Neural progenitor cell (in vitro differentiated cells): Measurements from ENCODE around the gene BRD1. TPM values are rescaled to one million over a fixed set of nuclear protein-coding genes. Genes with fewer than 3 reads are reported as not detected.
A peak's percentile ranks its signal among the peaks of the same experiment; 100 is the strongest.
"Not testable (repeated sequence)": the region's sequence is repeated elsewhere in the genome, so short reads cannot be mapped to it uniquely, and the experiment has no call there.

Experiments used
- DNase-seq: peaks from one replicate; pipeline ENCODE4 v3.0.0-alpha.2; 2016; ENCODE audit warnings: low spot score
- H2AFZ ChIP-seq: fragments of 200-600 bp; sonication (generic); replicated peaks from 2 replicates; pipeline ENCODE4 v1.6.1; 2016; ENCODE audit warnings: antibody characterized with exemption
- H3F3A ChIP-seq: fragments of 200-600 bp; sonication (generic); 2 replicates; pipeline ENCODE4 v1.6.1; 2016; ENCODE audit warnings: antibody characterized with exemption, low read depth
- H3K27ac ChIP-seq: fragments of 200-600 bp; sonication (generic); 2 replicates; pipeline ENCODE4 v1.5.1; 2016; ENCODE audit warnings: mild to moderate bottlenecking
- H3K27me3 ChIP-seq: fragments of 200-600 bp; sonication (generic); 2 replicates; pipeline ENCODE4 v1.6.1; 2016; ENCODE audit warnings: mild to moderate bottlenecking, moderate library complexity
- H3K36me3 ChIP-seq: fragments of 200-600 bp; sonication (generic); 2 replicates; pipeline ENCODE4 v1.5.1; 2016
- H3K4me1 ChIP-seq: fragments of 200-600 bp; sonication (generic); 2 replicates; pipeline ENCODE4 v1.6.1; 2016; ENCODE audit warnings: mixed run types
- H3K4me2 ChIP-seq: fragments of 200-600 bp; sonication (generic); 2 replicates; pipeline ENCODE4 v1.6.1; 2016
- H3K4me3 ChIP-seq: fragments of 200-600 bp; sonication (generic); 2 replicates; pipeline ENCODE4 v1.5.1; 2016
- H3K79me2 ChIP-seq: fragments of 200-600 bp; sonication (generic); 2 replicates; pipeline ENCODE4 v1.6.1; 2016; ENCODE audit warnings: low read depth
- H3K9ac ChIP-seq: fragments of 200-600 bp; sonication (generic); 2 replicates; pipeline ENCODE4 v1.6.1; 2016
- H3K9me3 ChIP-seq: fragments of 200-600 bp; sonication (generic); 2 replicates; pipeline ENCODE4 v1.5.1; 2016; ENCODE audit warnings: low read depth
- H4K20me1 ChIP-seq: fragments of 200-600 bp; sonication (generic); 2 replicates; pipeline ENCODE4 v1.6.1; 2016; ENCODE audit warnings: low read depth
- H3K27ac Mint-ChIP-seq: 3 replicates; pipeline ENCODE4 v1.8.0; 2021; ENCODE audit warnings: mixed read lengths
- H3K27me3 Mint-ChIP-seq: 2 replicates; pipeline ENCODE4 v1.8.0; 2022; ENCODE audit warnings: low read depth, mild to moderate bottlenecking, inconsistent platforms, moderate library complexity, mixed read lengths; ENCODE audit not compliant: insufficient read depth
- H3K36me3 Mint-ChIP-seq: 3 replicates; pipeline ENCODE4 v1.8.0; 2021; ENCODE audit warnings: mixed read lengths
- H3K4me1 Mint-ChIP-seq: 3 replicates; pipeline ENCODE4 v1.8.0; 2021; ENCODE audit warnings: mixed read lengths
- H3K4me3 Mint-ChIP-seq: 3 replicates; pipeline ENCODE4 v1.8.0; 2021; ENCODE audit warnings: mild to moderate bottlenecking, moderate library complexity, mixed read lengths
- H3K9me3 Mint-ChIP-seq: 3 replicates; pipeline ENCODE4 v1.8.0; 2020; ENCODE audit warnings: mixed read lengths
- CTCF ChIP-seq: fragments of 200-600 bp; sonication (generic); IDR thresholded peaks from 2 replicates; pipeline ENCODE4 v1.5.1; 2017; ENCODE audit warnings: antibody characterized with exemption, mild to moderate bottlenecking
- EZH2 ChIP-seq: fragments of 200-600 bp; sonication (generic); IDR thresholded peaks from 2 replicates; pipeline ENCODE4 v1.6.1; 2017; ENCODE audit warnings: antibody characterized with exemption, mild to moderate bottlenecking, moderate library complexity
- EZH2phosphoT487 ChIP-seq: fragments of 200-600 bp; sonication (generic); IDR thresholded peaks from 2 replicates; pipeline ENCODE4 v1.6.1; 2017; ENCODE audit warnings: antibody characterized with exemption
- total RNA-seq: library from RNA; depleted of rRNA; stranded (reverse); fragments of >200 nt; gene quantifications from 2 replicates; pipeline ENCODE4 v1.2.3, GENCODE V29; 2015; ENCODE audit warnings: low replicate concordance

BRD1 gene
- total RNA-seq, 1 donor from 2014 or later, result 31.2 TPM

DNA sequence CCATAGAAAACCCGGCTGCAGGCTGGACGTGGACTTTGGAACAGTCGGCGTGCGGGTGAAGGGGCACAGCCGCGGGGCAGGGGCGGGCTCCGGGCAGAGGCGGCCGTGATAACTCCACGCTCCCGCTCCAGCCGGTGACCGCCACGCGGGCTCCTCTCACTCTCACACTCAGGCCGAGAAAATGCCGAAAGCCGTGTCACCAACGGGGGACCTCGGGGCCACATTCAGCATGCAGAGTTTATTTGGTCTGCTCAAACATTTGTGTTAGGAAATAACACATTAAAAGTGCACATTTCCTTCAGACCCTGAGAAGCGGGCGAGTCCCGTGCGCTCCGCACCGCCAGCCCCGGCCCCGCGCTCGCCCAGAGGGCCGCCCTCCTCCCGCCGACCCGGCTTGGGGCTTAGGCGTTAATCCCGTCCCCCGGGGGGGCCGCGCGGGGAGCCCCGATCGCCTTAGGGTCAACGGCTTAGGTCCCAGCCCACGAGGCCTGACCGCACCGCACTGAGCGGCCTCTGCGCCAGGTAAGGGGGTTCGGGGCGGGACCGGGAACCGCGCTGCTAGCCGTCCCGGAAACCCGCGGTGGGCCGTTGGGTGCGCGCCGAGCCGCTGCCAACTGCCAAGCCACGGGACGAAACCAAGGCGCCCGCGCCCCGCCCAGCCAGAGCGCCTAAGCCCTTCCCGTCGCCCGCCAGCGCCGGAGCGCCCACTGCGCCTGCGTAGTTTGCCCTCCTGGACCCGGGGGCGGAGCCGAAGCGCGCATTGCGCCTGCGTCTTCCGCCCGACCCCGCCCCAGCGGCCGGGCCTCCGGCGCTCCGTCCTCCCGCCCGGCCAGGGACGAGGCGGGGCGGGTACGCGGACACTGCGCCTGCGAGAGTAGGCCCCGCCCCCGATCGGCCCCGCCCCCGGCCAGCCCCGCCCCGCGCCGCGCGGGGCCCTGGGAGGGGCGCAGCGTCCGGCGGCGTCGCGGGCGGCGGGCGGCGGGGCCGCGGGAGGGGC, 25.5 kb upstream of the BRD1 start, which contains the start of gene ZBED4:
Gene ZBED4, plus strand, starts transcription at position 947 of the 997 bp plus-strand sequence. CDS start 29,819 bp downstream, outside the sequence.
- Mint-ChIP-seq H3K27ac (peak within 1 kb of the TSS; percentile 99), H3K9me3 (no peaks in the 10 kb centered on the region), H3K4me3 (peak within 1 kb of the TSS; percentile 99), H3K27me3 (peaks cover 38% of the 10 kb centered on the region), H3K36me3 (peaks cover under 1% of the 10 kb centered on the region), H3K4me1 (peaks cover 21% of the 10 kb centered on the region)
- Histone ChIP-seq H3K9ac (peak within 1 kb of the TSS; percentile 25), H3K27me3 (peaks cover 49% of the 10 kb centered on the region), H3K4me2 (peak within 1 kb of the TSS; percentile 92), H3F3A (peaks cover 12% of the 10 kb centered on the region), H4K20me1 (peaks cover 59% of the 10 kb centered on the region), H3K79me2 (peaks cover 41% of the 10 kb centered on the region), H3K36me3 (no peaks in the 10 kb centered on the region), H3K9me3 (no peaks in the 10 kb centered on the region), H2AFZ (peak within 1 kb of the TSS; percentile 82), H3K27ac (no peak within 1 kb of the TSS), H3K4me3 (peak within 1 kb of the TSS; percentile 72), H3K4me1 (peaks cover 32% of the 10 kb centered on the region)
- DNase-seq, result peak; percentile 99
- TF ChIP-seq CTCF (no peak), EZH2phosphoT487 (peak; percentile 70), EZH2 (peak; percentile 76)

DNA sequence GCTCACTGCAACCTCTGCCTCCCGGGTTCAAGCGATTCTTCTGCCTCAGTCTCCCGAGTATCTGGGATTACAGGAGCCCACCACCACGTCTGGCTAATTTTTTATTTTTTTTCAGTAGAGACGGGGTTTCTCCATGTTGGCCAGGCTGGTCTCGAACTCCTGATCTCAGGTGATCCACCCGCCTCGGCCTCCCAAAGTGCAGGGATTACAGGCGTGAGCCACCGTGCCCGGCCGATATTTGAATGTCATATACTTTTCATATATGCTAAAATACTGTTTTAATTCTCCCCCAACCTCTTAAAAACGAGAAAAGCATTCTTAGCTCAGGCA, 24.9 kb upstream of the BRD1 start:
- peaks cover 56% of the 10 kb centered on the region for H3K27me3 ChIP-seq
- peaks cover 35% of the 10 kb centered on the region for H3K79me2 ChIP-seq
- peaks cover 12% of the 10 kb centered on the region for H3F3A ChIP-seq
- H3K4me3 ChIP-seq, result peak overlapping the region; percentile 72
- H3K9me3 ChIP-seq, H3K27ac ChIP-seq, H2AFZ ChIP-seq, H3K9me3 Mint-ChIP-seq, DNase-seq, H3K27ac Mint-ChIP-seq, H3K36me3 Mint-ChIP-seq, H3K36me3 ChIP-seq, H3K9ac ChIP-seq: not testable (repeated sequence)
- peaks cover 55% of the 10 kb centered on the region for H4K20me1 ChIP-seq
- peaks cover 44% of the 10 kb centered on the region for H3K27me3 Mint-ChIP-seq
- H3K4me2 ChIP-seq, result peak overlapping the region; percentile 92
- peaks cover 34% of the 10 kb centered on the region for H3K4me1 ChIP-seq
- H3K4me3 Mint-ChIP-seq, result peak overlapping the region; percentile 83
- peaks cover 21% of the 10 kb centered on the region for H3K4me1 Mint-ChIP-seq

GRCh38 chr22:49850959-49851802, 23.5 kb upstream of the BRD1 start:
- Mint-ChIP-seq H3K27me3 (peaks cover 56% of the 10 kb centered on the region), H3K4me1 (peaks cover 18% of the 10 kb centered on the region), H3K36me3 (no peaks in the 10 kb centered on the region), H3K4me3 (peak overlapping the region; percentile 83), H3K9me3 (peaks cover 2% of the 10 kb centered on the region), H3K27ac (no peak overlapping the region)
- no peaks in the 10 kb centered on the region for H3K36me3 ChIP-seq
- DNase-seq, result no peak
- H3F3A ChIP-seq, result peaks cover 12% of the 10 kb centered on the region
- no peak overlapping the region for H3K4me2 ChIP-seq
- TF ChIP-seq EZH2, result no peak
- TF ChIP-seq EZH2phosphoT487, result no peak
- no peak for TF ChIP-seq CTCF
- peaks cover 41% of the 10 kb centered on the region for H4K20me1 ChIP-seq
- H2AFZ ChIP-seq, result no peak overlapping the region
- peaks cover 33% of the 10 kb centered on the region for H3K4me1 ChIP-seq
- no peak overlapping the region for H3K4me3 ChIP-seq
- no peaks in the 10 kb centered on the region for H3K9me3 ChIP-seq
- no peak overlapping the region for H3K27ac ChIP-seq
- H3K79me2 ChIP-seq, result peaks cover 21% of the 10 kb centered on the region
- H3K27me3 ChIP-seq, result peaks cover 70% of the 10 kb centered on the region
- H3K9ac ChIP-seq, result no peak overlapping the region
